KOPT-K1 (cell line): ENCODE results near the gene ZNF195.
"Not testable (repeated sequence)": the region's sequence is repeated elsewhere in the genome, so short reads cannot be mapped to it uniquely, and the experiment has no call there.

Experiments
- H3K27ac ChIP-seq: fragments of 200-600 bp; sonication (generic); 2 replicates; pipeline ENCODE4 v1.5.1; 2016; ENCODE audit warnings: antibody characterized with exemption, mild to moderate bottlenecking, low read depth, low read length; ENCODE audit not compliant: poor library complexity, severe bottlenecking
- H3K36me3 ChIP-seq: fragments of 200-600 bp; sonication (generic); 2 replicates; pipeline ENCODE4 v1.5.1; 2017; ENCODE audit warnings: antibody characterized with exemption, mild to moderate bottlenecking, low read length, moderate library complexity; ENCODE audit not compliant: insufficient read depth
- H3K9me3 ChIP-seq: fragments of 200-600 bp; sonication (generic); 2 replicates; pipeline ENCODE4 v1.5.1; 2017; ENCODE audit warnings: antibody characterized with exemption, low read length, mild to moderate bottlenecking; ENCODE audit not compliant: insufficient read depth, poor library complexity, severe bottlenecking

The ZNF195 gene

GRCh38 chr11:3408058-3408605 is 29.2 kb upstream of the ZNF195 start:
- H3K36me3 ChIP-seq, H3K9me3 ChIP-seq, H3K27ac ChIP-seq: not testable (repeated sequence)

- H3K27ac ChIP-seq, H3K9me3 ChIP-seq, H3K36me3 ChIP-seq: not testable (repeated sequence)
These were observed 28.0 kb upstream of the ZNF195 start for GRCh38 chr11:3406937-3407336.

- H3K36me3 ChIP-seq, H3K9me3 ChIP-seq, H3K27ac ChIP-seq: not testable (repeated sequence)
These were observed 27.4 kb upstream of the ZNF195 start for GRCh38 chr11:3406223-3406875.

GRCh38 chr11:3404076-3404925 is 25.4 kb upstream of the ZNF195 start:
- not testable (repeated sequence) for H3K27ac ChIP-seq, H3K9me3 ChIP-seq, H3K36me3 ChIP-seq

GRCh38 chr11:3402861-3403250 is 23.9 kb upstream of the ZNF195 start:
- not testable (repeated sequence) for H3K36me3 ChIP-seq, H3K9me3 ChIP-seq, H3K27ac ChIP-seq

- not testable (repeated sequence) for H3K36me3 ChIP-seq, H3K27ac ChIP-seq, H3K9me3 ChIP-seq
These were observed 23.4 kb upstream of the ZNF195 start for GRCh38 chr11:3402181-3402860.

GRCh38 chr11:3401052-3401451 is 22.1 kb upstream of the ZNF195 start:
- H3K27ac ChIP-seq, H3K9me3 ChIP-seq, H3K36me3 ChIP-seq: not testable (repeated sequence)

- not testable (repeated sequence) for H3K9me3 ChIP-seq, H3K36me3 ChIP-seq, H3K27ac ChIP-seq
These were observed 19.6 kb upstream of the ZNF195 start for GRCh38 chr11:3398509-3398908.

- not testable (repeated sequence) for H3K27ac ChIP-seq, H3K36me3 ChIP-seq, H3K9me3 ChIP-seq
These were observed 19.2 kb upstream of the ZNF195 start for GRCh38 chr11:3398106-3398505.

- H3K27ac ChIP-seq, H3K36me3 ChIP-seq, H3K9me3 ChIP-seq: not testable (repeated sequence)
These were observed 18.3 kb upstream of the ZNF195 start for GRCh38 chr11:3397210-3397609.

- not testable (repeated sequence) for H3K9me3 ChIP-seq, H3K36me3 ChIP-seq, H3K27ac ChIP-seq
These were observed 16.5 kb upstream of the ZNF195 start for GRCh38 chr11:3395468-3395867.

GRCh38 chr11:3394956-3395355 is 16.0 kb upstream of the ZNF195 start:
- not testable (repeated sequence) for H3K9me3 ChIP-seq, H3K27ac ChIP-seq, H3K36me3 ChIP-seq

GRCh38 chr11:3393450-3393849 is 14.5 kb upstream of the ZNF195 start:
- H3K27ac ChIP-seq, H3K36me3 ChIP-seq: not testable (repeated sequence)
- peaks cover 24% of the 10 kb centered on the region for H3K9me3 ChIP-seq

- H3K36me3 ChIP-seq, result peaks cover 1% of the 10 kb centered on the region; the same call in 1 of the 2 replicates
- H3K27ac ChIP-seq, result no peak overlapping the region
- H3K9me3 ChIP-seq, result peaks cover 22% of the 10 kb centered on the region
These were observed 3.8 kb upstream of the ZNF195 start for GRCh38 chr11:3382613-3383285.

- no peak overlapping the region for H3K27ac ChIP-seq
- H3K9me3 ChIP-seq, result peaks cover 23% of the 10 kb centered on the region
- H3K36me3 ChIP-seq, result peaks cover 11% of the 10 kb centered on the region
These were observed 2.8 kb upstream of the ZNF195 start for GRCh38 chr11:3381794-3382193.
